Measurements from ENCODE around the gene KIAA1217.

The KIAA1217 gene

DNA sequence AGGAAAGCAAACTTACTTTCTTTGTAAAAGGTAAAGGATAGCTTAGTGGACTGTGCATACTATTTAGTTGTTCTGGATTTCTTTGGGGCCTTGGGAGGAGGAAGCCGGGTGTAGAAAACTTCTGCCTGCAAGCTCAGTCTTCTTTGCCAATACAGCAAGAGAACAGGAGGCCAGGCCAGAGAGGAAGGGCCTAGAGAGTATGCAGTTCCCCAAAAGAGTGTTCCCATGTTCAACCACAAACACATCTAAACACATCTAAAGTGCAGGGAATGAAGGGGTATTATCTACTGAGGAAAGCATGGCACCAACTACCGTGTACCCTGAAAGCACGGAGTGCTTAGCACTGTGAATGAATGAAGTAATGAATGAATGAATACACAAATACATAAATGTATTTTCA lies 11.0 kb downstream of the KIAA1217 start:
- Histone ChIP-seq H3K36me3 (ENCODE audit: insufficient read depth, low read length) (no peaks in the 10 kb centered on the region), H3K4me3 (ENCODE audit: low read depth, low read length, poor library complexity, severe bottlenecking) (no peak overlapping the region), H3F3A (ENCODE audit: insufficient read depth, low read length) (no peaks in the 10 kb centered on the region), H3K9ac (ENCODE audit: low read length) (no peak overlapping the region), H3K9me3 (ENCODE audit: low read length) (no peaks in the 10 kb centered on the region), H3K9me2 (ENCODE audit: low read depth, low read length) (no peaks in the 10 kb centered on the region), H3K27me3 (ENCODE audit: insufficient read depth, low read length) (no peaks in the 10 kb centered on the region), H2AFZ (ENCODE audit: low read length) (no peak overlapping the region), H3K27ac (ENCODE audit: low read depth, low read length, poor library complexity, severe bottlenecking) (no peak overlapping the region), H3K4me2 (ENCODE audit: low read length) (no peak overlapping the region), H4K20me1 (ENCODE audit: insufficient read depth, low read length) (no peaks in the 10 kb centered on the region), H3K4me1 (ENCODE audit: insufficient read depth, low read length, severe bottlenecking) (no peaks in the 10 kb centered on the region), H3K79me2 (ENCODE audit: insufficient read depth, low read length) (no peaks in the 10 kb centered on the region)
- TF ChIP-seq, protein P1, sequence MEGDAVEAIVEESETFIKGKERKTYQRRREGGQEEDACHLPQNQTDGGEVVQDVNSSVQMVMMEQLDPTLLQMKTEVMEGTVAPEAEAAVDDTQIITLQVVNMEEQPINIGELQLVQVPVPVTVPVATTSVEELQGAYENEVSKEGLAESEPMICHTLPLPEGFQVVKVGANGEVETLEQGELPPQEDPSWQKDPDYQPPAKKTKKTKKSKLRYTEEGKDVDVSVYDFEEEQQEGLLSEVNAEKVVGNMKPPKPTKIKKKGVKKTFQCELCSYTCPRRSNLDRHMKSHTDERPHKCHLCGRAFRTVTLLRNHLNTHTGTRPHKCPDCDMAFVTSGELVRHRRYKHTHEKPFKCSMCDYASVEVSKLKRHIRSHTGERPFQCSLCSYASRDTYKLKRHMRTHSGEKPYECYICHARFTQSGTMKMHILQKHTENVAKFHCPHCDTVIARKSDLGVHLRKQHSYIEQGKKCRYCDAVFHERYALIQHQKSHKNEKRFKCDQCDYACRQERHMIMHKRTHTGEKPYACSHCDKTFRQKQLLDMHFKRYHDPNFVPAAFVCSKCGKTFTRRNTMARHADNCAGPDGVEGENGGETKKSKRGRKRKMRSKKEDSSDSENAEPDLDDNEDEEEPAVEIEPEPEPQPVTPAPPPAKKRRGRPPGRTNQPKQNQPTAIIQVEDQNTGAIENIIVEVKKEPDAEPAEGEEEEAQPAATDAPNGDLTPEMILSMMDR (IDR thresholded peaks at IDR 0.05; ENCODE audit: low read length), result no peak
- no peak for TF ChIP-seq EZH2 (IDR thresholded peaks at IDR 0.05; ENCODE audit: borderline replicate concordance, low read length)

DNA sequence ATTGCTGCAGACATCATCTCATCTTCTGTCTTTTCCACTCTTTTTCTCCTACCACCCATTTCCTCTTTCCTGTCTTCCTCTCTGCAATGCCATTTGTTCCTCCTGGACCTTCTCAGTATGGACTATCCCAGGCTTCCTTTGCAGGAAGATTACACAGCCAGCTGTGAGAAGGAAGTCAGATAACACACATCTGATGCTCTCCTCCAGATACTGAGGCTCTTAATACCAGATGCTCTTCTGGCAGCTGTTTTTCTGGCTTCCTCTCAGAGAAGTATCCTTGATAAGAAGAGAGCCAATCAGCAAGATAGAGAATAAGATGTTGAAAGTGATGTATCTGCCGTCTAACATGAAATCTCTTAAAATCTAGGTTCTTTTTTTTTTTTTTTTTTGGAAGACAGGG lies 14.4 kb downstream of the KIAA1217 start:
- no peaks in the 10 kb centered on the region for H3F3A ChIP-seq (ENCODE audit: insufficient read depth, low read length)

DNA sequence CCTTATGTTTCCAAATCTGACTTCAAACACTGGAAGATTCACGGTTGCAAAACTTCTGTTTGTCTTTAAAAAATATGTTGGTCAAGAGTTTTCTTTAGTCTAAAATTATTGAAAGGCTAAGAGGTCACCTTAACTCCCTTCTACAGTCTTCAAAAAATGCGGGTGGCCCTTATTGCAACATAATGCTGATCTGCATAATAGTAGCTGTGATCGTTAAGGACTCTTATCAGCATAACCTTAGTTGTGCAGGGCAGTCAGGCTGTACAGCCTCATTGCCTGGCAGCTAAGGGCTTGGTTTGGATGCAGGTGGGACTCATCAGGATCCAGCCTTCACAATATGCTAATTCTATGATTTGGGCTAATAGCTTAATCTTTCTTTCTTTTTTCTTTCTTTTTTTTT lies 15.0 kb downstream of the KIAA1217 start:
- Histone ChIP-seq H3F3A (ENCODE audit: insufficient read depth, low read length) (no peaks in the 10 kb centered on the region), H3K9me2 (ENCODE audit: low read depth, low read length) (no peaks in the 10 kb centered on the region)

More for the DNA sequence above, 14.4 kb downstream of the KIAA1217 start:
- H3K9ac ChIP-seq (ENCODE audit: low read length), result no peak overlapping the region
- TF ChIP-seq, protein P1 (IDR thresholded peaks at IDR 0.05; ENCODE audit: low read length), result no peak
- no peak for TF ChIP-seq EZH2 (IDR thresholded peaks at IDR 0.05; ENCODE audit: borderline replicate concordance, low read length)
- H3K9me2 ChIP-seq (ENCODE audit: low read depth, low read length), result no peaks in the 10 kb centered on the region
- no peaks in the 10 kb centered on the region for H3K9me3 ChIP-seq (ENCODE audit: low read length)
- H3K4me3 ChIP-seq (ENCODE audit: low read depth, low read length, poor library complexity, severe bottlenecking), result no peak overlapping the region
- no peak overlapping the region for H3K4me2 ChIP-seq (ENCODE audit: low read length)
- H3K27ac ChIP-seq (ENCODE audit: low read depth, low read length, poor library complexity, severe bottlenecking), result no peak overlapping the region
- H4K20me1 ChIP-seq (ENCODE audit: insufficient read depth, low read length), result no peaks in the 10 kb centered on the region
- no peaks in the 10 kb centered on the region for H3K36me3 ChIP-seq (ENCODE audit: insufficient read depth, low read length)
- no peaks in the 10 kb centered on the region for H3K79me2 ChIP-seq (ENCODE audit: insufficient read depth, low read length)
- H3K27me3 ChIP-seq (ENCODE audit: insufficient read depth, low read length), result no peaks in the 10 kb centered on the region
- H2AFZ ChIP-seq (ENCODE audit: low read length), result no peak overlapping the region
- no peaks in the 10 kb centered on the region for H3K4me1 ChIP-seq (ENCODE audit: insufficient read depth, low read length, severe bottlenecking)

More for the DNA sequence above, 15.0 kb downstream of the KIAA1217 start:
- H3K79me2 ChIP-seq (ENCODE audit: insufficient read depth, low read length), result no peaks in the 10 kb centered on the region
- no peak overlapping the region for H2AFZ ChIP-seq (ENCODE audit: low read length)
- H3K27me3 ChIP-seq (ENCODE audit: insufficient read depth, low read length), result no peaks in the 10 kb centered on the region
- H4K20me1 ChIP-seq (ENCODE audit: insufficient read depth, low read length), result no peaks in the 10 kb centered on the region
- H3K36me3 ChIP-seq (ENCODE audit: insufficient read depth, low read length), result no peaks in the 10 kb centered on the region
- no peak overlapping the region for H3K4me3 ChIP-seq (ENCODE audit: low read depth, low read length, poor library complexity, severe bottlenecking)
- no peak overlapping the region for H3K4me2 ChIP-seq (ENCODE audit: low read length)
- TF ChIP-seq, protein P1 (IDR thresholded peaks at IDR 0.05; ENCODE audit: low read length), result no peak
- no peak for TF ChIP-seq EZH2 (IDR thresholded peaks at IDR 0.05; ENCODE audit: borderline replicate concordance, low read length)
- H3K9me3 ChIP-seq (ENCODE audit: low read length), result no peaks in the 10 kb centered on the region
- H3K27ac ChIP-seq (ENCODE audit: low read depth, low read length, poor library complexity, severe bottlenecking), result no peak overlapping the region
- H3K4me1 ChIP-seq (ENCODE audit: insufficient read depth, low read length, severe bottlenecking), result no peaks in the 10 kb centered on the region
- no peak overlapping the region for H3K9ac ChIP-seq (ENCODE audit: low read length)
